Mucosa of rectum (tissue), 2 donors: ENCODE results near the gene XXYLT1.
A peak's percentile ranks its signal among the peaks of the same experiment; 100 is the strongest.

ENCODE experiments used
- H3K27ac ChIP-seq, 2 donors: one replicate each; pipeline ENCODE4 v1.7.0; 2013; ENCODE audit warnings: inconsistent platforms in 2 of 2, low read depth in 2 of 2, low read length in 2 of 2
- H3K27me3 ChIP-seq, 2 donors: one replicate each; pipeline ENCODE4 v1.7.0; 2013; ENCODE audit warnings: low read length in 2 of 2; ENCODE audit not compliant: control insufficient read depth in 2 of 2, insufficient read depth in 2 of 2
- H3K36me3 ChIP-seq, 2 donors: one replicate each; pipeline ENCODE4 v1.7.0; 2013; ENCODE audit warnings: low read length in 2 of 2; ENCODE audit not compliant: control insufficient read depth in 2 of 2, insufficient read depth in 2 of 2
- H3K4me1 ChIP-seq, 2 donors: one replicate each; pipeline ENCODE4 v1.7.0; 2013; ENCODE audit warnings: low read length in 2 of 2, mild to moderate bottlenecking in 1 of 2; ENCODE audit not compliant: control insufficient read depth in 2 of 2, insufficient read depth in 2 of 2
- H3K4me3 ChIP-seq, 2 donors: one replicate each; pipeline ENCODE4 v1.7.0; 2013; ENCODE audit warnings: low read length in 2 of 2
- H3K9ac ChIP-seq, 2 donors: one replicate each; pipeline ENCODE4 v1.7.0; 2013; ENCODE audit warnings: low read length in 2 of 2, low read depth in 1 of 2, mild to moderate bottlenecking in 1 of 2
- H3K9me3 ChIP-seq, 2 donors: one replicate each; pipeline ENCODE4 v1.7.0; 2013; ENCODE audit warnings: low read length in 2 of 2; ENCODE audit not compliant: control insufficient read depth in 2 of 2
- donor health status: healthy.
- donor health status: Normal muscosa, but diverticular disease.

XXYLT1 gene

GRCh38 chr3:195159814-195160165 lies 111.2 kb downstream of the XXYLT1 start:
- H3K36me3 ChIP-seq = no peaks in the 10 kb centered on the region
- no peak overlapping the region for H3K4me3 ChIP-seq
- no peak overlapping the region for H3K9ac ChIP-seq
- peaks cover 16 to 17% of the 10 kb centered on the region in 2 donors for H3K4me1 ChIP-seq
- no peaks in the 10 kb centered on the region for H3K9me3 ChIP-seq
- H3K27me3 ChIP-seq = no peaks in the 10 kb centered on the region
- H3K27ac ChIP-seq = peak overlapping the region; percentile 68 to 69

- H3K27me3 ChIP-seq = no peaks in the 10 kb centered on the region
Observed at GRCh38 chr3:195159117-195159813, 111.7 kb downstream of the XXYLT1 start.

GRCh38 chr3:195156286-195156890 lies 114.6 kb downstream of the XXYLT1 start:
- Histone ChIP-seq H3K27me3 (no peaks in the 10 kb centered on the region), H3K27ac (no peak overlapping the region), H3K9ac (no peak overlapping the region), H3K9me3 (no peaks in the 10 kb centered on the region), H3K4me3 (no peak overlapping the region), H3K36me3 (no peaks in the 10 kb centered on the region), H3K4me1 (peaks cover 28 to 40% of the 10 kb centered on the region in 2 donors)

More at GRCh38 chr3:195159117-195159813, 111.7 kb downstream of the XXYLT1 start:
- H3K4me3 ChIP-seq = no peak overlapping the region
- H3K4me1 ChIP-seq = peaks cover 20 to 22% of the 10 kb centered on the region in 2 donors
- H3K36me3 ChIP-seq = no peaks in the 10 kb centered on the region
- peak overlapping the region; percentile 27 to 68 for H3K27ac ChIP-seq
- H3K9me3 ChIP-seq = no peaks in the 10 kb centered on the region
- no peak overlapping the region for H3K9ac ChIP-seq

- Histone ChIP-seq H3K36me3 (no peaks in the 10 kb centered on the region), H3K27ac (peak overlapping the region; percentile 81 to 84), H3K9ac (no peak overlapping the region), H3K4me3 (no peak overlapping the region), H3K9me3 (no peaks in the 10 kb centered on the region), H3K27me3 (no peaks in the 10 kb centered on the region), H3K4me1 (peaks cover 24 to 43% of the 10 kb centered on the region in 2 donors)
Observed at GRCh38 chr3:195155570-195156241, 115.3 kb downstream of the XXYLT1 start.

GRCh38 chr3:195154793-195155535 lies 116.0 kb downstream of the XXYLT1 start:
- Histone ChIP-seq H3K9me3 (no peaks in the 10 kb centered on the region), H3K27ac (peak overlapping the region; percentile 81 to 84), H3K36me3 (no peaks in the 10 kb centered on the region), H3K4me3 (no peak overlapping the region), H3K4me1 (peaks cover 21 to 44% of the 10 kb centered on the region in 2 donors), H3K27me3 (no peaks in the 10 kb centered on the region), H3K9ac (peak overlapping the region in 1 of 2 donors; percentile 23)

GRCh38 chr3:195154111-195154791 lies 116.7 kb downstream of the XXYLT1 start:
- Histone ChIP-seq H3K9ac (peak overlapping the region; percentile 24 to 26), H3K27ac (peak overlapping the region; percentile 81 to 84), H3K27me3 (no peaks in the 10 kb centered on the region), H3K36me3 (no peaks in the 10 kb centered on the region), H3K4me1 (peaks cover 23 to 48% of the 10 kb centered on the region in 2 donors), H3K9me3 (no peaks in the 10 kb centered on the region), H3K4me3 (no peak overlapping the region)

GRCh38 chr3:195153653-195154052 lies 117.3 kb downstream of the XXYLT1 start:
- H3K4me1 ChIP-seq = peaks cover 23 to 52% of the 10 kb centered on the region in 2 donors
- H3K27ac ChIP-seq = peak overlapping the region; percentile 81 to 84
- no peaks in the 10 kb centered on the region for H3K9me3 ChIP-seq
- peak overlapping the region; percentile 24 to 26 for H3K9ac ChIP-seq
- H3K36me3 ChIP-seq = no peaks in the 10 kb centered on the region
- no peak overlapping the region for H3K4me3 ChIP-seq
- no peaks in the 10 kb centered on the region for H3K27me3 ChIP-seq

GRCh38 chr3:195153130-195153529 lies 117.8 kb downstream of the XXYLT1 start:
- Histone ChIP-seq H3K27ac (peak overlapping the region; percentile 81 to 84), H3K36me3 (no peaks in the 10 kb centered on the region), H3K4me1 (peaks cover 23 to 53% of the 10 kb centered on the region in 2 donors), H3K4me3 (no peak overlapping the region), H3K9ac (peak overlapping the region in 1 of 2 donors; percentile 20), H3K27me3 (no peaks in the 10 kb centered on the region), H3K9me3 (no peaks in the 10 kb centered on the region)

GRCh38 chr3:195151866-195152541 lies 119.0 kb downstream of the XXYLT1 start:
- peak overlapping the region; percentile 54 to 84 for H3K27ac ChIP-seq
- H3K4me1 ChIP-seq = peaks cover 26 to 61% of the 10 kb centered on the region in 2 donors
- no peak overlapping the region for H3K4me3 ChIP-seq
- H3K27me3 ChIP-seq = no peaks in the 10 kb centered on the region
- no peaks in the 10 kb centered on the region for H3K9me3 ChIP-seq
- H3K9ac ChIP-seq = no peak overlapping the region
- H3K36me3 ChIP-seq = no peaks in the 10 kb centered on the region
